ENCODE data around the gene JDP2.

Gene JDP2

DNA sequence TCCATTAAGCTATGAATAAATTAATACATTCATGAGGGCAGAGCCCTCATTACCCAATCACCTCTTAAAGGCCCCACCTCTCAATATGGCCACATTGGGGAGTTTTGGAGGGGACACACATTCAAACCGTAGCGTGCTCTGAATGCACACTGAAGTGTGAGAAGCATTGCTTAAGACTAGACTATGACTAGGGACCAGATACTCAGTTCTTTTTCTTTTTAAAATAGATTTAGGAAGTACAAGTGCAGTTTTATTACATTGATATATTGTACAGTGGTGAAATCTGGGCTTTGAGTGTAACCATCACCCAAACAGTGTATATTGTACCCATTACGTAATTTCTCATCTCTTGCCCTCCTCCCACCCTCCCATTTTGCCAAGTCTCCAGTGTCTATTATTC, 21.0 kb upstream of the JDP2 start:
- no peak overlapping the region for H3K4me3 ChIP-seq (ENCODE audit: low read length in 2 of 2)
- H3K27ac ChIP-seq (ENCODE audit: low read depth in 2 of 2, low read length in 2 of 2), result no peak overlapping the region
- no peak overlapping the region for H3K9ac ChIP-seq (ENCODE audit: low read depth in 1 of 2, low read length in 2 of 2)
- H3K36me3 ChIP-seq (ENCODE audit: control insufficient read depth in 2 of 2, insufficient read depth in 2 of 2, low read length in 2 of 2), result no peaks in the 10 kb centered on the region
- H3K4me1 ChIP-seq (ENCODE audit: control insufficient read depth in 2 of 2, insufficient read depth in 2 of 2, low read length in 2 of 2), result peaks cover 3 to 4% of the 10 kb centered on the region in 2 donors
- no peaks in the 10 kb centered on the region for H3K9me3 ChIP-seq (ENCODE audit: control insufficient read depth in 2 of 2, low read length in 2 of 2)
- H3K27me3 ChIP-seq (ENCODE audit: control insufficient read depth in 2 of 2, insufficient read depth in 2 of 2, low read length in 2 of 2), result no peaks in the 10 kb centered on the region

- no peaks in the 10 kb centered on the region for H3K27me3 ChIP-seq (ENCODE audit: control insufficient read depth in 2 of 2, insufficient read depth in 2 of 2, low read length in 2 of 2)
- no peaks in the 10 kb centered on the region for H3K4me1 ChIP-seq (ENCODE audit: control insufficient read depth in 2 of 2, insufficient read depth in 2 of 2, low read length in 2 of 2)
- H3K36me3 ChIP-seq (ENCODE audit: control insufficient read depth in 2 of 2, insufficient read depth in 2 of 2, low read length in 2 of 2), result no peaks in the 10 kb centered on the region
- H3K4me3 ChIP-seq (ENCODE audit: low read length in 2 of 2), result no peak overlapping the region
- no peaks in the 10 kb centered on the region for H3K9me3 ChIP-seq (ENCODE audit: control insufficient read depth in 2 of 2, low read length in 2 of 2)
- no peak overlapping the region for H3K27ac ChIP-seq (ENCODE audit: low read depth in 2 of 2, low read length in 2 of 2)
- H3K9ac ChIP-seq (ENCODE audit: low read depth in 1 of 2, low read length in 2 of 2), result no peak overlapping the region
Observed at GRCh38 chr14:75409316-75410205, 18.3 kb upstream of the JDP2 start.

- H3K27ac ChIP-seq (ENCODE audit: low read depth in 2 of 2, low read length in 2 of 2), result no peak overlapping the region
- no peak overlapping the region for H3K4me3 ChIP-seq (ENCODE audit: low read length in 2 of 2)
- H3K36me3 ChIP-seq (ENCODE audit: control insufficient read depth in 2 of 2, insufficient read depth in 2 of 2, low read length in 2 of 2), result no peaks in the 10 kb centered on the region
- H3K9ac ChIP-seq (ENCODE audit: low read depth in 1 of 2, low read length in 2 of 2), result no peak overlapping the region
- H3K9me3 ChIP-seq (ENCODE audit: control insufficient read depth in 2 of 2, low read length in 2 of 2), result no peaks in the 10 kb centered on the region
- H3K27me3 ChIP-seq (ENCODE audit: control insufficient read depth in 2 of 2, insufficient read depth in 2 of 2, low read length in 2 of 2), result no peaks in the 10 kb centered on the region
- H3K4me1 ChIP-seq (ENCODE audit: control insufficient read depth in 2 of 2, insufficient read depth in 2 of 2, low read length in 2 of 2), result no peaks in the 10 kb centered on the region
Observed at GRCh38 chr14:75411214-75411540, 16.6 kb upstream of the JDP2 start.

GRCh38 chr14:75413013-75413412, 14.8 kb upstream of the JDP2 start:
- Histone ChIP-seq H3K4me1 (ENCODE audit: control insufficient read depth in 2 of 2, insufficient read depth in 2 of 2, low read length in 2 of 2) (peaks cover under 1 to 7% of the 10 kb centered on the region in 2 donors), H3K4me3 (ENCODE audit: low read length in 2 of 2) (no peak overlapping the region), H3K27me3 (ENCODE audit: control insufficient read depth in 2 of 2, insufficient read depth in 2 of 2, low read length in 2 of 2) (no peaks in the 10 kb centered on the region), H3K9me3 (ENCODE audit: control insufficient read depth in 2 of 2, low read length in 2 of 2) (no peaks in the 10 kb centered on the region), H3K36me3 (ENCODE audit: control insufficient read depth in 2 of 2, insufficient read depth in 2 of 2, low read length in 2 of 2) (no peaks in the 10 kb centered on the region), H3K9ac (ENCODE audit: low read depth in 1 of 2, low read length in 2 of 2) (no peak overlapping the region), H3K27ac (ENCODE audit: low read depth in 2 of 2, low read length in 2 of 2) (no peak overlapping the region)

DNA sequence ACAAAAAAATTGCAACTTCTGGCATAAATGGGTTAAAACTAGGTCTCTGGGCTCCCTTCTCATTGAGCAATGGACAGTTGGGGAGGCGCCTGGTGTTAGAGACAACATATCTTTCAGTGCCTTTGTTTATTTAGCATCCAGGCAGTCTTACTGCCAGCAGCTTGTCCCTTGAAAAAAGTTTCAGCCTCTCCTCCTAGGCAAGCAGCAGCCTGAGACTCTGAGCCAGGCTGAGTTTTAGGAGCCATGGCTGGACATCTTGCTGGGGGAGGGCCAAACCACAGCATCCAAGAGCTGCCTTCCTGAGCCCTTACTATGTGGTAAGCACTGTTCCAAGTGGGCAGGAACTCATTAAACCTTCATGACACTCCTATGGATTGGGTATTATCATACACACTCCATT, 10.1 kb upstream of the JDP2 start:
- Histone ChIP-seq H3K4me3 (ENCODE audit: low read length in 2 of 2) (no peak overlapping the region), H3K9me3 (ENCODE audit: control insufficient read depth in 2 of 2, low read length in 2 of 2) (no peaks in the 10 kb centered on the region), H3K4me1 (ENCODE audit: control insufficient read depth in 2 of 2, insufficient read depth in 2 of 2, low read length in 2 of 2) (peaks cover 2 to 25% of the 10 kb centered on the region in 2 donors), H3K27me3 (ENCODE audit: control insufficient read depth in 2 of 2, insufficient read depth in 2 of 2, low read length in 2 of 2) (no peaks in the 10 kb centered on the region), H3K27ac (ENCODE audit: low read depth in 2 of 2, low read length in 2 of 2) (peak overlapping the region in 1 of 2 donors; percentile 37), H3K9ac (ENCODE audit: low read depth in 1 of 2, low read length in 2 of 2) (no peak overlapping the region), H3K36me3 (ENCODE audit: control insufficient read depth in 2 of 2, insufficient read depth in 2 of 2, low read length in 2 of 2) (no peaks in the 10 kb centered on the region)

DNA sequence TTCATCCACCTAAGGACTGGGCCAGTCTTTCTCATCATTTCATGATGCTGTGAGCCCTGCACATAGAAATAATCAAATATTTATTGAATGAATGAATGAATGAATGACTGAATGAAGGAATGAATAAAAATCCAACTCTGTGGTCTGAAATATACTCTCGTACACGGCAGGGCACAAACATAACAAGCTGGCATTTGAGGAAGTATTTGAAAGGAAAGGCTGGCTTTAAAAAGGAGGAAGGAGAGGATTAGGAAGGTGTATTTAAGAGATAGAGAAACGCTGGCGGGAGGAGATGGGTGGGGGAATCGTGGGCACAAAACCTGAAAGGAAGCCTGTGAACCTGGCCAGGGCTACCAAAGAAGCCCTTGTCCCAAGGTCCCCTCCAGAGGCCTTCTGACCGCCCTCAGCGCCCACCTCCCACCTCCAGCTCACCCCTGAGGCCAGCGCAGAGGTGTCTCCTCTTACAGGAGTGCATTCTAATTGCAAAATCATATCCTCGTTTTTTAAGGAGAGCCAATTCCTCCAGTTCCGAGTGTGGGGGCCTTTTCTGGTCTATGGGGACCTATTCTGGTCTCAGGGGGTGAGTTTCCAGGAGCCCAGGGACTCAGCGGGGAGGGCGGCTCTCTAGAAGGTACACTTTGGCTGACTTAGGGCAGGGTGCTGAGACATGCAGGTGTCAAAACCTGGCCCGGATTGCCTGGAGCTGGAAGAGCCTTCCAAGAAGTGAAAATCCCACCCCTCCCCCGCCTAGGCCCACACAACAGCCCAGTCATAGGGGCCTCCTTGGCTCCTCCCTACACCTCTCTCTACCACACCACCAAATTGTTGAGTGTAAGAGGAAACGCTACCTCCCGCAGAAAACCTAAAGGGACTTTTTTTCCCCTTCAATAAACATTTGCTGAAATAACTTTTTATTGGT, 8.7 kb upstream of the JDP2 start:
- Histone ChIP-seq H3K4me1 (ENCODE audit: control insufficient read depth in 2 of 2, insufficient read depth in 2 of 2, low read length in 2 of 2) (peaks cover 2 to 25% of the 10 kb centered on the region in 2 donors), H3K36me3 (ENCODE audit: control insufficient read depth in 2 of 2, insufficient read depth in 2 of 2, low read length in 2 of 2) (no peaks in the 10 kb centered on the region), H3K4me3 (ENCODE audit: low read length in 2 of 2) (peak overlapping the region; percentile 59 to 61), H3K27ac (ENCODE audit: low read depth in 2 of 2, low read length in 2 of 2) (peak overlapping the region; percentile 43 to 56), H3K9me3 (ENCODE audit: control insufficient read depth in 2 of 2, low read length in 2 of 2) (no peaks in the 10 kb centered on the region), H3K27me3 (ENCODE audit: control insufficient read depth in 2 of 2, insufficient read depth in 2 of 2, low read length in 2 of 2) (no peaks in the 10 kb centered on the region), H3K9ac (ENCODE audit: low read depth in 1 of 2, low read length in 2 of 2) (peak overlapping the region; percentile 68 to 70)

DNA sequence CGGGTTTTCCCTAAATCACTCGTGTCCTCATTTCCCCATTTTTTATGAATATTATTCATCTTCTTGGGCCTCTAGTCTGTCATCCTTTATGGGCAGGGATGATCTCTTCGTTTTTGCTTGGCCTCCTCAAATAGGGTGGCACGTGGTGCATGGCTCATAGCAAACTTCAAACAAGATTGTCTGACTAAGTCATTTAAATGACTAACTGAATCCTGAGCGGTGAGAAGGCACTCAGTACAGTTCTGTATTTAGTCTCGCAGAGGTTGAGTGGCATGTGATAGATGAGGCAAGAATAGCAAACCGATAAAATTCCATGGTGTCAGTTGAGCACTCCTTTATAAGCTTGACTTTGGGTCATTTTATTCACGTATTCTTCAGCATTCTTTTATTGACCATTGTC, 5.7 kb upstream of the JDP2 start:
- Histone ChIP-seq H3K4me1 (ENCODE audit: control insufficient read depth in 2 of 2, insufficient read depth in 2 of 2, low read length in 2 of 2) (peaks cover 6 to 29% of the 10 kb centered on the region in 2 donors), H3K36me3 (ENCODE audit: control insufficient read depth in 2 of 2, insufficient read depth in 2 of 2, low read length in 2 of 2) (no peaks in the 10 kb centered on the region), H3K27me3 (ENCODE audit: control insufficient read depth in 2 of 2, insufficient read depth in 2 of 2, low read length in 2 of 2) (no peaks in the 10 kb centered on the region), H3K9me3 (ENCODE audit: control insufficient read depth in 2 of 2, low read length in 2 of 2) (no peaks in the 10 kb centered on the region), H3K9ac (ENCODE audit: low read depth in 1 of 2, low read length in 2 of 2) (no peak overlapping the region), H3K27ac (ENCODE audit: low read depth in 2 of 2, low read length in 2 of 2) (no peak overlapping the region), H3K4me3 (ENCODE audit: low read length in 2 of 2) (no peak overlapping the region)

- H3K9me3 ChIP-seq (ENCODE audit: control insufficient read depth in 2 of 2, low read length in 2 of 2), result no peaks in the 10 kb centered on the region
- H3K4me1 ChIP-seq (ENCODE audit: control insufficient read depth in 2 of 2, insufficient read depth in 2 of 2, low read length in 2 of 2), result peaks cover 14% of the 10 kb centered on the region in 2 donors
- no peaks in the 10 kb centered on the region for H3K36me3 ChIP-seq (ENCODE audit: control insufficient read depth in 2 of 2, insufficient read depth in 2 of 2, low read length in 2 of 2)
- H3K27me3 ChIP-seq (ENCODE audit: control insufficient read depth in 2 of 2, insufficient read depth in 2 of 2, low read length in 2 of 2), result no peaks in the 10 kb centered on the region
- H3K27ac ChIP-seq (ENCODE audit: low read depth in 2 of 2, low read length in 2 of 2), result no peak overlapping the region
- H3K9ac ChIP-seq (ENCODE audit: low read depth in 1 of 2, low read length in 2 of 2), result no peak overlapping the region
- no peak overlapping the region for H3K4me3 ChIP-seq (ENCODE audit: low read length in 2 of 2)
Observed at GRCh38 chr14:75424496-75424895, 3.3 kb upstream of the JDP2 start.

GRCh38 chr14:75425446-75425845, 2.4 kb upstream of the JDP2 start:
- no peaks in the 10 kb centered on the region for H3K9me3 ChIP-seq (ENCODE audit: control insufficient read depth in 2 of 2, low read length in 2 of 2)
- no peak overlapping the region for H3K9ac ChIP-seq (ENCODE audit: low read depth in 1 of 2, low read length in 2 of 2)
- no peak overlapping the region for H3K4me3 ChIP-seq (ENCODE audit: low read length in 2 of 2)
- H3K36me3 ChIP-seq (ENCODE audit: control insufficient read depth in 2 of 2, insufficient read depth in 2 of 2, low read length in 2 of 2), result no peaks in the 10 kb centered on the region
- H3K27me3 ChIP-seq (ENCODE audit: control insufficient read depth in 2 of 2, insufficient read depth in 2 of 2, low read length in 2 of 2), result no peaks in the 10 kb centered on the region
- H3K27ac ChIP-seq (ENCODE audit: low read depth in 2 of 2, low read length in 2 of 2), result no peak overlapping the region
- H3K4me1 ChIP-seq (ENCODE audit: control insufficient read depth in 2 of 2, insufficient read depth in 2 of 2, low read length in 2 of 2), result peaks cover 17 to 21% of the 10 kb centered on the region in 2 donors

All from mucosa of rectum (tissue), 2 donors.